LoVo (cell line): ENCODE results near the gene TNNT1.
"Not testable (repeated sequence)": the region's sequence is repeated elsewhere in the genome, so short reads cannot be mapped to it uniquely, and the experiment has no call there.

ENCODE experiments used
- DNase-seq: peaks from one replicate; pipeline ENCODE4 v3.0.0-alpha.2; 2016; ENCODE audit warnings: low spot score

TNNT1 gene

GRCh38 chr19:55169136-55169535, 20.1 kb upstream of the TNNT1 start:
- DNase-seq = no peak

- peak; percentile 97 for DNase-seq
Measured at GRCh38 chr19:55166530-55167268, 17.7 kb upstream of the TNNT1 start, which contains the start of gene DNAAF3. Gene DNAAF3, minus strand, starts transcription at chr19:55166613. Its CDS starts 200 bp downstream, at chr19:55166413.

- DNase-seq = peak; percentile 76
Measured at GRCh38 chr19:55165952-55166529, 17.0 kb upstream of the TNNT1 start.

GRCh38 chr19:55161571-55162322, 12.7 kb upstream of the TNNT1 start:
- no peak for DNase-seq

- DNase-seq = no peak
Measured at GRCh38 chr19:55160986-55161365, 12.0 kb upstream of the TNNT1 start.

- peak; percentile 91 for DNase-seq
Measured at GRCh38 chr19:55160128-55160985, 11.4 kb upstream of the TNNT1 start.

GRCh38 chr19:55158848-55159749, 10.1 kb upstream of the TNNT1 start:
- DNase-seq = peak; percentile 44

GRCh38 chr19:55158423-55158822, 9.4 kb upstream of the TNNT1 start:
- no peak for DNase-seq

GRCh38 chr19:55157064-55157908, 8.3 kb upstream of the TNNT1 start, which contains the start of gene TNNI3:
Gene TNNI3, minus strand, starts transcription at chr19:55157732. Its CDS starts 143 bp downstream, at chr19:55157589.
- DNase-seq = no peak

- DNase-seq = no peak
Measured at GRCh38 chr19:55156202-55157063, 7.4 kb upstream of the TNNT1 start.

GRCh38 chr19:55155784-55156183, 6.8 kb upstream of the TNNT1 start:
- DNase-seq = not testable (repeated sequence)

- DNase-seq = no peak
Measured at GRCh38 chr19:55153652-55154264, 4.8 kb upstream of the TNNT1 start.

- DNase-seq = no peak
Measured at GRCh38 chr19:55152017-55152416, 3.0 kb upstream of the TNNT1 start.

GRCh38 chr19:55147545-55148251, 1.3 kb downstream of the TNNT1 start:
- no peak for DNase-seq

GRCh38 chr19:55146705-55147273, 2.2 kb downstream of the TNNT1 start:
- DNase-seq = peak; percentile 58

- peak; percentile 47 for DNase-seq
Measured at GRCh38 chr19:55146078-55146704, 2.8 kb downstream of the TNNT1 start.

GRCh38 chr19:55145232-55145631, 3.8 kb downstream of the TNNT1 start:
- no peak for DNase-seq
